GM23248 (cell line): Measurements from ENCODE around the gene ARMC3. TPM values are rescaled to one million over a fixed set of nuclear protein-coding genes. Genes with fewer than 3 reads are reported as not detected.
"Not testable (repeated sequence)": the region's sequence is repeated elsewhere in the genome, so short reads cannot be mapped to it uniquely, and the experiment has no call there.

Source experiments
- DNase-seq: peaks from one replicate; pipeline ENCODE4 v3.0.0-alpha.2; 2015
- H2AFZ ChIP-seq: fragments of 200-600 bp; sonication (generic); 2 replicates; pipeline ENCODE4 v1.6.1; 2016; ENCODE audit warnings: antibody characterized with exemption
- H3F3A ChIP-seq: fragments of 200-600 bp; sonication (generic); 2 replicates; pipeline ENCODE4 v1.6.1; 2016; ENCODE audit warnings: mild to moderate bottlenecking, antibody characterized with exemption, mixed run types; ENCODE audit not compliant: insufficient read depth
- H3K27ac ChIP-seq: fragments of 200-600 bp; sonication (generic); 2 replicates; pipeline ENCODE4 v1.5.1; 2016; ENCODE audit warnings: mild to moderate bottlenecking
- H3K27me3 ChIP-seq: fragments of 200-600 bp; sonication (generic); replicated peaks from 2 replicates; pipeline ENCODE4 v1.6.1; 2016; ENCODE audit warnings: mild to moderate bottlenecking; ENCODE audit not compliant: insufficient read depth
- H3K36me3 ChIP-seq: fragments of 200-600 bp; sonication (generic); 2 replicates; pipeline ENCODE4 v1.6.1; 2016; ENCODE audit warnings: low read depth, mild to moderate bottlenecking
- H3K4me1 ChIP-seq: fragments of 200-600 bp; sonication (generic); 2 replicates; pipeline ENCODE4 v1.6.1; 2016; ENCODE audit warnings: mild to moderate bottlenecking; ENCODE audit not compliant: insufficient read depth
- H3K4me2 ChIP-seq: fragments of 200-600 bp; sonication (generic); one replicate; pipeline ENCODE4 v1.6.1; 2016; ENCODE audit warnings: mild to moderate bottlenecking; ENCODE audit not compliant: unreplicated experiment
- H3K4me3 ChIP-seq: fragments of 200-600 bp; sonication (generic); 2 replicates; pipeline ENCODE4 v1.5.1; 2016; ENCODE audit warnings: mild to moderate bottlenecking
- H3K79me2 ChIP-seq: fragments of 200-600 bp; sonication (generic); 2 replicates; pipeline ENCODE4 v1.6.1; 2016; ENCODE audit warnings: mild to moderate bottlenecking; ENCODE audit not compliant: insufficient read depth
- H3K9ac ChIP-seq: fragments of 200-600 bp; sonication (generic); 2 replicates; pipeline ENCODE4 v1.6.1; 2016; ENCODE audit warnings: mild to moderate bottlenecking
- H3K9me2 ChIP-seq: fragments of 200-600 bp; sonication (generic); 2 replicates; pipeline ENCODE4 v1.6.1; 2016; ENCODE audit warnings: mixed run types, mild to moderate bottlenecking, moderate library complexity; ENCODE audit not compliant: insufficient read depth
- H3K9me3 ChIP-seq: fragments of 200-600 bp; sonication (generic); one replicate; pipeline ENCODE4 v1.6.1; 2017; ENCODE audit warnings: low read depth
- H4K20me1 ChIP-seq: fragments of 200-600 bp; sonication (generic); 2 replicates; pipeline ENCODE4 v1.6.0; 2016; ENCODE audit not compliant: insufficient read depth
- EZH2 ChIP-seq: fragments of 200-600 bp; sonication (generic); IDR thresholded peaks from 2 replicates; pipeline ENCODE4 v1.6.1; 2018; ENCODE audit warnings: antibody characterized with exemption, mild to moderate bottlenecking; ENCODE audit not compliant: insufficient read depth, poor library complexity, severe bottlenecking
- EZH2phosphoT487 ChIP-seq: fragments of 200-600 bp; sonication (generic); IDR thresholded peaks from 2 replicates; pipeline ENCODE4 v1.6.1; 2018; ENCODE audit warnings: antibody characterized with exemption, moderate library complexity, mild to moderate bottlenecking, low read depth; ENCODE audit not compliant: insufficient read depth
- WGBS, 2 experiments: methylation state at CpG; one replicate each; pipeline ENCODE4 v1.1.6; 2015 to 2017; ENCODE audit warnings: low lambda C conversion rate in 2 of 2, low coverage in 1 of 2; ENCODE audit errors: missing lambda C conversion rate in 2 of 2; 5-methylcytosine and 5-hydroxymethylcytosine counted together
- in situ Hi-C: fragments of 300-500 bp; cut with MboI; formaldehyde crosslinking; loops from 2 replicates; pipeline ENCODE4 v1.15.0; 2020
- polyA plus RNA-seq: library from polyadenylated mRNA; unstranded; fragments of >200 nt; fragmentation: Nextera tagmentation; extraction: Ambion mirVana; gene quantifications from 2 replicates; pipeline ENCODE4 v1.2.1, GENCODE V29; 2016
- total RNA-seq: library from RNA; depleted of rRNA; stranded (reverse); fragments of >200 nt; shearing (Covaris generic); gene quantifications from 2 replicates; pipeline ENCODE4 v1.2.3, GENCODE V29; 2014

The ARMC3 gene
- total and polyA plus RNA-seq, 2 experiments from 2014 or later, result not detected

- no peaks in the 10 kb centered on the region for H3K27me3 ChIP-seq
- no peaks in the 10 kb centered on the region for H3K9me2 ChIP-seq
- TF ChIP-seq EZH2phosphoT487 (no peak), EZH2 (no peak)
- no peaks in the 10 kb centered on the region for H3K4me1 ChIP-seq
- no peaks in the 10 kb centered on the region for H3K36me3 ChIP-seq
- no peak overlapping the region for H3K27ac ChIP-seq
- H3F3A ChIP-seq, result no peaks in the 10 kb centered on the region
- no peaks in the 10 kb centered on the region for H3K79me2 ChIP-seq
- H3K4me2 ChIP-seq, result no peak overlapping the region
- no peaks in the 10 kb centered on the region for H3K9me3 ChIP-seq
- H3K9ac ChIP-seq, result no peak overlapping the region
- H4K20me1 ChIP-seq, result no peaks in the 10 kb centered on the region
- WGBS, 2 experiments, result 44 to 55% methylated on average over 1 of the region's 1 CpG
- in situ Hi-C loops, result no loop called here
- no peak for DNase-seq
- H2AFZ ChIP-seq, result no peak overlapping the region
- H3K4me3 ChIP-seq, result no peak overlapping the region
These were observed 24.2 kb upstream of the ARMC3 start for GRCh38 chr10:22903694-22904093.

DNA sequence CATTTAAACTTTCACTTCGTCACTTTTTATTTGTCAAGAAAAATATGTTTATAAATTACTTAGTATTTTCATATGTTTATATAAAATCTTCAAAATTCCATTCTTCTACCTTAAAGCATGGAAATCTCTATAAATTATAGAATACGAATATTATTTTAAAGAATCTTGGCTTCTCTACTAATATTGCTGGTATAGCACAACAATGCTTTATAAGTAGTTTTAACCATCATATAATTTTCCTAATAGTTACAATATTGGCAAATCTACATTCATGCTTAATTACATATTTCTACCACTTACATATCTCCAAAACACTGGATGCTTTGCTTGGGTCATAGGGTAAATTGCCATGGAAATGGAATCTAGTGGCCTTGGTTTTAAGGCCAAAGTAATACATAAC, 21.1 kb upstream of the ARMC3 start:
- no peak overlapping the region for H3K4me2 ChIP-seq
- no peaks in the 10 kb centered on the region for H3K79me2 ChIP-seq
- no peaks in the 10 kb centered on the region for H4K20me1 ChIP-seq
- H3K9me3 ChIP-seq, result no peaks in the 10 kb centered on the region
- no peak overlapping the region for H2AFZ ChIP-seq
- no peak for TF ChIP-seq EZH2phosphoT487
- no peak for TF ChIP-seq EZH2
- no peaks in the 10 kb centered on the region for H3K9me2 ChIP-seq
- no peak overlapping the region for H3K27ac ChIP-seq
- no peak overlapping the region for H3K9ac ChIP-seq
- DNase-seq, result no peak
- no peaks in the 10 kb centered on the region for H3K27me3 ChIP-seq
- no peaks in the 10 kb centered on the region for H3F3A ChIP-seq
- no peaks in the 10 kb centered on the region for H3K36me3 ChIP-seq
- in situ Hi-C loops, result no loop called here
- 53 to 54% methylated on average over 2 of the region's 2 CpGs for WGBS, 2 experiments
- no peak overlapping the region for H3K4me3 ChIP-seq
- H3K4me1 ChIP-seq, result no peaks in the 10 kb centered on the region

GRCh38 chr10:22908837-22909236, 19.0 kb upstream of the ARMC3 start:
- WGBS, 2 experiments, result 25 to 29% methylated on average over 1 of the region's 1 CpG
- H3K79me2 ChIP-seq, result no peaks in the 10 kb centered on the region
- no peaks in the 10 kb centered on the region for H3K4me1 ChIP-seq
- H3K27me3 ChIP-seq, result 0 out of 2 replicates have a peak, but pooled peaks cover 5% of the 10 kb centered on the region
- TF ChIP-seq EZH2, result no peak
- no peak for TF ChIP-seq EZH2phosphoT487
- no peaks in the 10 kb centered on the region for H3F3A ChIP-seq
- no peak overlapping the region for H3K4me3 ChIP-seq
- no peak overlapping the region for H3K27ac ChIP-seq
- no peaks in the 10 kb centered on the region for H3K9me2 ChIP-seq
- no peaks in the 10 kb centered on the region for H3K9me3 ChIP-seq
- no peaks in the 10 kb centered on the region for H4K20me1 ChIP-seq
- H3K36me3 ChIP-seq, result no peaks in the 10 kb centered on the region
- no peak overlapping the region for H2AFZ ChIP-seq
- in situ Hi-C loops, result no loop called here
- H3K9ac ChIP-seq, result no peak overlapping the region
- H3K4me2 ChIP-seq, result no peak overlapping the region
- DNase-seq, result no peak

DNA sequence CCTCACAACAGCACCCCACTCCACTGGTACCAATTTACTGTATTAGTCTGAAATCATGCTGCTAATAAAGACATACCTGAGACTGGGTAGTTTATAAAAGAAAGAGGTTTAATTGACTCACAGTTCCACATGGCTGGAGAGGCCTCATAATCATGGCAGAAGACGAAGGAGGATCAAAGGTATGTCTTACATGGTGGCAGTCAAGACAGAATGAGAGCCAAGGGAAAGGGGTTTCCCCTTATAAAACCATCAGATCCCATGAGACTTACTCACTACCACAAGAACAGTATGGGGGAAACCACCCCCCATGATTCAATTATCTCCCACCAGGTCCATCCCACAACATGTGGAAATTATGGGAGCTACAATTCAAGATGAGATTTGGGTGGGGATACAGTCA, 18.2 kb upstream of the ARMC3 start:
- 39 to 53% methylated on average over 1 of the region's 1 CpG for WGBS, 2 experiments
- H3K9me2 ChIP-seq, H3K79me2 ChIP-seq, DNase-seq, H3K9me3 ChIP-seq, H3K36me3 ChIP-seq, H3K4me2 ChIP-seq, H3K4me1 ChIP-seq, H3K27me3 ChIP-seq, in situ Hi-C loops, H3K27ac ChIP-seq, H3F3A ChIP-seq, H2AFZ ChIP-seq, H3K4me3 ChIP-seq, H4K20me1 ChIP-seq, H3K9ac ChIP-seq: not testable (repeated sequence)

DNA sequence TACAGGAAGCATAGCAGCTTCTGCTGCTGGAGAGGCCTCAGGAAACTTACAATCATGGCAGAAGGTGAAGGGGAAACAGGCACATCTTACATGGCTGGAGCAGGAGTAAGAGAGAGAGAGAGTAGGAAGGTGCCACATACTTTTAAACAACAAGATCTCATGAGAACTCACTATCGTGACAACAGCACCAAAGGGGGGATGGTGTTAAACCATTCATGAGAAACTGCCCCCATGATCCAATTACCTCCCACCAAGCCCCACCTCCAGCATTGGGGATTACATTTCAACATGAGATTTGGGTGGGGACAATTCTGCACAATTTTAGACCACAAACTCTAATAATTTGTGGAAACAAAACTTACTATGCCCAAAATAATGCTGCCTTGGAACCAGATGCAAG, 16.8 kb upstream of the ARMC3 start:
- no peak overlapping the region for H3K27ac ChIP-seq
- no peak for DNase-seq
- no peak overlapping the region for H3K9ac ChIP-seq
- no peaks in the 10 kb centered on the region for H3K4me1 ChIP-seq
- H2AFZ ChIP-seq, result no peak overlapping the region
- 33 to 38% methylated on average over 1 of the region's 1 CpG for WGBS, 2 experiments
- no peak overlapping the region for H3K4me3 ChIP-seq
- H3K27me3 ChIP-seq, result 0 out of 2 replicates have a peak, but pooled peaks cover 5% of the 10 kb centered on the region
- no peaks in the 10 kb centered on the region for H4K20me1 ChIP-seq
- H3K36me3 ChIP-seq, result no peaks in the 10 kb centered on the region
- no peaks in the 10 kb centered on the region for H3K9me3 ChIP-seq
- no peaks in the 10 kb centered on the region for H3K79me2 ChIP-seq
- H3K4me2 ChIP-seq, result no peak overlapping the region
- H3K9me2 ChIP-seq, result no peaks in the 10 kb centered on the region
- in situ Hi-C loops, result no loop called here
- no peaks in the 10 kb centered on the region for H3F3A ChIP-seq
- TF ChIP-seq EZH2phosphoT487, result no peak
- TF ChIP-seq EZH2, result no peak
